CD4-positive, alpha-beta T cell treated with Interferon alpha-2 for 1 hour (primary cell): Measurements from ENCODE around the gene STAT3.
A peak's percentile ranks its signal among the peaks of the same experiment; 100 is the strongest.
"Not testable (repeated sequence)": the region's sequence is repeated elsewhere in the genome, so short reads cannot be mapped to it uniquely, and the experiment has no call there.

Experiments used
- DNase-seq, 2 donors: peaks; one replicate each; pipeline ENCODE4 v3.0.0-alpha.2; 2020 to 2022

The STAT3 gene

DNA sequence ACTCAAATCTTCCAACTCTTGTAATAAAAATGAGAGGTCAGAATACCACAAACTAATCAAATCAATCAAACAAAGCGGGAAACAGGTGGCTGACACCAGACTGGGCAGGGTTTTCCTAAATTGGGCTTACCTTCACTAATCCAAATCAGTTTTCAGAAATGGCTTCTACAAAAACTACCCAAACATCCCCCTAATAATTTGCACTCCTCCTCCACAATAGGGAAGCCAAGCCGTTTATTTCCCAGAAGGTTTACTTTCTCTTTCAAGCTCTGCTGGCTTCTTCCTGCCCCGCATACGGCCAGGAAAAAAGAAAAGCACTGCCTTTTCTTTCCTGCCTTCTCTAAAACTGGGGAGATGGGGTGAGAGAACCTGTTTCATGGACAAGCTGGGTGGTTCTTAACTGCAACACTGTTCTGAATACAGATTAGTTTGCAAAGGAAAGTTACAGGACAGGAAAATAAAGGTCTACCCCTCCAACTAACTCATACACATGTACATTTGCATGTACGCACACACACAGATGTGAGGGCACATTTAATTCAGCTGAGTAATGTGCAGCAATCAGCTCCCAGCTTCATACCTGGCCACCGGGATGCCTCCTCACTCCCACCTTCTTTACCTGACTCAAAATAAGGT lies 9.2 kb downstream of the STAT3 start:
- peak in 1 of 2 donors; percentile 37 for DNase-seq

DNA sequence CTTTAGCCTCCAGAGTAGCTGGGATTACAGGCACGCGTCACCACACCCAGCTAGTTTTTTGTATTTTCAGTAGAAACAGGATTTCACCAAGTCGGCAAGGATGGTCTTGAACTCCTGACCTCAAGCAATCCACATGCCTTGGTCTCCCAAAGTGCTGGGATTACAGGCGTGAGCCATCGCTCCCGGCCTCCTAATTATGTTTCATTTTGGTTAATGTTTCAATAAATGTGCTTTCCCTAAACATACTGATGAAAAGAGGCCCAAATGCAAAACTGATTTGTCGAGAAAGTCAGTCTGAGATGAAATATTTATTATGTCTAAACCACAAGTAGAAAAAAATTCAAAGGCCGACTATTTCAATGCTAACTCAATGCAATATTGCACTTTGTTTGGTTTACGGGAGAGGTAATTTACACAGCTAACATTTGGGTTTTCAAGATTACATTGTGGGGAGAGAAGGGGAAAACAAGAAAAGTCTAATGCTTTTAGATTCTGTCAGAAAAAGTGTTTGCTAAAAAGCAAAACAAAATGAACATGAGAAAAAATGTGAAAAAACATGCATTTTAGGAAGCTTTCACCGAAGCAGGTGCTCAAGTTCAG lies 9.8 kb downstream of the STAT3 start:
- DNase-seq, result no peak

DNA sequence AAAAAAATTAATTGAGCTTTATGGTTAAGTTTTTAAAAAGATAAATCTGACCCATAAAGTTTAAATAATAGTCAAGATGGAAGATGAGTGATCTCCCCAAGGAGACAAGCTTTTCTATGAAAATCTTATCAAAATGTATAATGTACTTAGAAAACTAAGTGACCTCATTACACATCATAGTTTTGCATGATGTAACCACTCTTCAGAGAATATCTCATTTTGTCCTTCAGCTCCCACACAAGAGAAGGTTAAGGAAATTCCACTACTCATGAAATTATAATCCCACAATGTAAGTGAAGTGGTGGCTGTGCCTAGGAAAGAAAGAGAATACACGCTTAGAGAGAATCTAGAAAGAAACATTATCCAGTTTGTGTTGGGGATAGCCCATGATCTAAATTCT lies 14.3 kb downstream of the STAT3 start:
- no peak for DNase-seq

DNA sequence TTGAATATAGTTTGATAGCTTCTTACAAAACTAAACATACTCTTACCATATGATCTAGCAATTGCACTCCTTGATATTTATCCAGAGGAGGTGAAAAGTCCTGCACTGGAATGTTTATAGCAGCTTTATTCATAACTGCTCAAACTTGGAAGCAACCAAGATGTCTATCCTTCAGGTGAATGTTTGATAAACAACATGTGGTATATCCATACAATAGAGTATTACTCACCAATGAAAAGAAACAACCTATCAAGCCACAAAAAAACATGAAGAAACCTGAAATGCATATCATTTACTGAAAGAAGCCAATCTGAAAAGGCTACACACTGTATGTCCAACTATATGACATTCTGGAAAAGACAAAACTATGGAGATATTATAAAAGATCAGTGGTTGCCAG lies 16.1 kb downstream of the STAT3 start:
- DNase-seq, result no peak

DNA sequence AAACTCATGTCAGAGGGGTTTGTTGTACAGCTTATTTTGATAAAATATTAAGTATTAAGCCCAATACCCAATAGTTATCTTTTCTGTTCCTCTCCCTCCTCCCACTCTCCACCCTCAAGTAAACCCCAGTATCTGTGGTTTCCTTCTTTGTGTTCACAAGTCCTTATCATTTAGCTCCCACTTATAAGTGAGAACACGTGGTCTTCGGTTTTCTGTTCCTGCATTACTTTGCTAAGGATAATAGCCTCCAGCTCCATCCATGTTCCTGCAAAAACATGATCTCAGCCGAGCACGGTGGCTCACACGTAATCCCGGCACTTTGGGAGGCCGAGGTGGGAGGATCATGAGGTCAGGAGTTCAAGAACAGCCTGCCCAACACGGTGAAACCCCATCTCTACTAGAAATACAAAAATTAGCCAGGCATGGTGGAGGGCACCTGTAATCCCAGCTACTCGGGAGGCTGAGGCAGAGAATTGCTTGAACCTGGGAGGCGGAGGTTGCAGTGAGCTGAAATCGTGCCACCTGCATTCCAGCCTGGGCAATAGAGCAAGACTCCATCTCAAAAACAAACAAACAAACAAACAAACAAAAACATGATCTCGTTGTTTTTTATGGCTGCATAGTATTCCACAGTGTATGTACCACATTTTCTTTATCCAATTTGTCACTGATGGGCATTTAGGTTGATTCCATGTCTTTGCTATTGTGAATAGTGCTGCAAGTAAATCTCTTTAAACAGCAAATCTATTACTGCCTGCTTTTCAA lies 19.3 kb downstream of the STAT3 start:
- DNase-seq, result not testable (repeated sequence)

DNA sequence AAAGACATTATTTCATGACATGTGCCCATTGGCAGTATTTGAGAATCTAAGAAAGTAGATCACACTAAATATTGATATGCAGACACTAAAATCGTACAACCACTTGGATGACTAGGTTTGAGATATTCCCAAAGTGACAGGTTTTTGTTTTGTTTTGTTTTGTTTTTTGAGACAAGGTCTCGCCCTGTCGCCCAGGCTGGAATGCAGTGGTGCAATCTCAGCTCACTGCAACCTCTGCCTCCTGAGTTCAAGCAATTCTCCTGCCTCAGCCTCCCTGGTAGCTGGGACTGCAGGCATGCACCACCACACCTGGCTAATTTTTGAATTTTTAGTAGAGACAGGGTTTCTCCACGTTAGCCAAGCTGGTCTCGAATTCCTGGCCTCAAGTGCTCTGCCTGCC lies 19.9 kb downstream of the STAT3 start:
- not testable (repeated sequence) for DNase-seq

DNA sequence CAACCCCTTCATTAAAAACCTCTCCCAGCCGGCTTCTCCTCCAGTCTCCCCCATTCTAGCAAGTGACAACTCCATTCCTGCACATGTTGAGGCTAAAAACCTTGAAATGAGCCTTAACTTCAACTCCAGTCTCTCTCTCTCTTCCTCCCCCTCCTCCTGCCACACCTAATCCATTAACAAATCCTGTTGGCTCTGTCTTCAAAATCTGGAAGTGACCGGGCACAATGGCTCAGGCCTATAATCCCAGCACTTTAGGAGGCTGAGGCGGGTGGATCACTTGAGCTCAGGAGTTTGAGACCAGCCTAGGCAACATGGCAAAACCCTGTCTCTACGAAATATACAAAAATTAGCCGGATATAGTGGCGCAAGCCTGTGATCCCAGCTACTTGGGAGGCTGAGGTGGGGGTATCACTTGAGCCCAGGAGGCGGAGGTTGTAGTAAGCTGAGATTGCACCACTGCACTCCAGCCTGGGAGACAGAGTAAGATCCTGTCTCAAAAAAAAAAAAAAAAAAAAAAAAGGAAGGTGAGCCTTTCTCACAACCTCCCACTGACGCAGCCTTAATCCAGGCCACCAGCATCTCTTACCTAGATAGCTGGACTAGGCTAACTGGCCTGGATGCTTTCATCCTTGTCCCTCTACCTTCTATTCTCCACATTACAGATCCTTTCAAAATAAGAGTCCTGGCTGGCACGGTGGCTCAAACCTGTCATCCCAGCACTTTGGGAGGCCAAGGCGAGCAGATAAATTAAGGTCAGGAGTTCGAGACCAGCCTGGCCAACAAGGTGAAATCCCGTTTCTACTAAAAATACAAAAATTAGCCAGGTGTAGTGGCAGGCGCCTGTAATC lies 21.8 kb downstream of the STAT3 start:
- not testable (repeated sequence) for DNase-seq

DNA sequence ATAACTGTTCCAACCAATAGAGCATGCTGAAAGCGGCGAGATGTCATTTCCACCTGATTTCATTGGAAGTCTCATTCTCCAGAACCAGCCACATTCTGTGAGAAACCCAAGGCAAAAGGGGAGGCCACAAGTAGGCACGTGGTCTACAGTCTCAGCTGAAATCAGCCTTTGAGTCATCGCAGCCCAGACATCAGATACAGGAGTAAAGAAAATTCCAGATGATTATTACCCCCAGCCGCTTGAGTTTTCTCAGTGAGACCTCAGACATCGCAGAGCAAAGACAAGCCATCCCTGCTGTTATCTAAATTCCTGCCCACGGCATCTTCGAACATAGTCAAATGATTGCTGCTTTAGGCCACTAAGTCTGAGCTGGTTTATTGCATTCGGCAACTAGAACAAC lies 23.1 kb downstream of the STAT3 start:
- no peak for DNase-seq

DNA sequence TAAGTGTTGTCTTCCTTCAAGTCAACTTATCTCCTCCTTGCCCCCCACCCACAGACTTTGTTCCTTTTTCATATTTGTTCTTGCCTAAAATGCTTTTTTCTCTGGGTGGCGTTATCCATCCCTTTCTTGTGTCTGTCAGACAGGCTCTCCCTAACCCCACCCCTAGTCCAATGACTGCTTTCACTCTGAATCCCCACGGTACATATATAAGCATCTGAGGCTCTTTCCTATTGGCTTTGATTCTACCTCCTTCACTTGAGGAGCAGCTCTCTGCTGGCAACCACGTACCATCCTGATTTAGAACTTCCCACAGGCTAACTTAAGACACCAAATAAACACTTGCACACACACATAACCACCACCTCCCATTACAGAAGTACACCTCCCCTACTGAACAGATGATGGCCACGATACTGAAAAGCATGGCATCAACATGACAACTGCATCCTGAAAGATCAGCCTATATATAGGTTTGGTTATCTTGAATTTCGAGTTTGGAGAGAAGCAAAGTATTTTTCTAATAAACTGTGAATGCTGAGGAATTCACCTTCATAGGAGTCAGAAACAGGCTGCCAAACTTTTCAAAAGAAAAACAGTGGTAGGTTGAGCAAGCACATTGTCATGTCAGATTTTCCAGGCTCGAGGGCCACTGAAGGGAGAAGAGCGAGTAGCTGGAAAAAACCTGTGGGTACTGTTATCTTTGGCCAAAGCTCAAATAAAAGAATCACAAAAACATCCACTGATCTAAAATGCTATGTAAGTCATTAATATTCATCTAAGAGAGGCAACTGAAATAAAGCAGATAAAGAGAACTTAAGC lies 24.3 kb downstream of the STAT3 start:
- DNase-seq, result no peak

DNA sequence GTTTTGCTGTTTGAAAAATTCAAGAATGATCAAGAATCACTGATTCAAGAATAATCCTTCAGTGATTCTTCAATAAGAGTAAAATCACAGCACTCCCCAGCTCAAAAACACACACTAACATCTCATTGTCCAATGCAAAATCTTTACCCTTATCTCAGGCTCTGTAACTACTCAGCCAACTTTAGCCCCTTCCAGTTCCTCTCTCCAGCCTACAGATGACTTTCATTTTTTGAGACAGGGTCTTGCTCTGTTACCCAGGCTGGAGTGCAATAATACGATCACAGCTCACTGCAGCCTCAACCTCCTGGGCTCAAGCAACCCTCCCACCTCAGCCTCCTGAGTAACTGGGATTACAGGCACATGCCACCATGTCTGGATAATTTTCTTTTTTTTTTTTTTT lies 25.0 kb downstream of the STAT3 start:
- no peak for DNase-seq

DNA sequence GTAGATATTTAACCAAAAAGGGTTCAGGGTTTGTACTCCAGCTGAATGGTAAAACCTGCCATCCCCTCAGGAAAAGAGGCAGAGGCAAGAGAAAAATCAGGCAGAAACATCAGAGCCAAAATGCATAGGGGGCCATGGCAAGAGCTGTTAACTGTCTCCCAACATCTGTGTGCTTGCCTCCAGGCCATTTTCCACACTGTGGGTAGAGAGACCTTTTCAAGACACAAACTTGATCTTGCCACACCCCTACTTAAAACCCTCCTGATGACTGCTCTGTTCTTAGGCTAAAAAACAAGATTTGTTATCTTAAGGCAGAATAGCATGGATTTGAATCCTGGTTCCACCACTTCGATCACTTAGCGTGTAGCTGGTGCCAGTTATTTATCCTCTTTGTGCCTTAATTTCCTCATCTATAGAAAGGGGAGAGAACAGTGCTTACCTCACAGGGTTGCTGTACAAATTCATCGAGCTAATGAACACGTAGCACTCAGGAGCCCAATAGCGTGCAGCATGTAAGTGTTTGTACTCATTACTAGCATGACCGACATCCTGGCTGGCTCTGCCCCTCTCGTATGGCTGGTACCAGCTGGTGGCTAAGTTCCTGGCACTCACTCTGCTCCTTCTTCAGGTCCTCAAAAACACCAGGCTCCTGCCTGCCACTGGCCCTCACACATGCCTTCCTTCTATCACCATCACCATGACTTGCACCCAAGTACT lies 25.8 kb downstream of the STAT3 start:
- DNase-seq, result no peak

DNA sequence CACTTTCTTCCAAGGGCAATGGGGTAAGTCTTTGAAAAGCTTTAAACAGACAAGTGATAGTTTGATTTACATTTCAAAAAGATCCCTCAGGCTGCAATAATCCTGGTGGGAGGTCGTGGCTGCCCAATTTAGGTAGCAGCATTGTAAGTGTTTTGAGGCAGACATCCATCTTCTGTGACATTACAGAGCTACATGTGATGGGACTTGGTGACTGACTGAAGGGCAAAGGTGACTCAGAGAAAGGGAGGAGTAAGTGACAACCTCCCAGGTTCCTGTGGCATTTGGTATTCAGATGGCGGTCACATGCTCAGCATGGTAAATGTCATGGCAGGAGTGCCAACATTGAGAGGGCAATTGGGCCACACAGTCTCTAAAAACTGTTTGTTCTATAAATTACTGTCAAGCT lies 26.5 kb downstream of the STAT3 start:
- peak; percentile 15 to 42 for DNase-seq

DNA sequence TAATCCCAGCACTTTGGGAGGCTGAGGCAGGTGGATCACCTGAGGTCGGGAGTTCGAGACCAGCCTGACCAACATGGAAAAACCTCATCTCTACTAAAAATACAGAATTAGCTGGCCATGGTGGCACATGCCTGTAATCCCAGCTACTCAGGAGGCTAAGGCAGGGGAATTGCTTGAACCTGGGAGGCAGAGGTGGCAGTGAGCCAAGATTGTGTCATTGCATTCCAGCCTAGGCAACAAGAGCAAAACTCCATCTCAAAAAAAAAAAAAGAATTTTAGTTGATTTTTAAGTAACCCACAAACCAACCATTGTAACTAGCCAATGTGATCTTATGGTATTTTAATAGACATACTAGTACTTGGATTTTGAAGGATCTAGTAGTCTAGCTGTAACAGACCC lies 27.9 kb downstream of the STAT3 start:
- not testable (repeated sequence) for DNase-seq

DNA sequence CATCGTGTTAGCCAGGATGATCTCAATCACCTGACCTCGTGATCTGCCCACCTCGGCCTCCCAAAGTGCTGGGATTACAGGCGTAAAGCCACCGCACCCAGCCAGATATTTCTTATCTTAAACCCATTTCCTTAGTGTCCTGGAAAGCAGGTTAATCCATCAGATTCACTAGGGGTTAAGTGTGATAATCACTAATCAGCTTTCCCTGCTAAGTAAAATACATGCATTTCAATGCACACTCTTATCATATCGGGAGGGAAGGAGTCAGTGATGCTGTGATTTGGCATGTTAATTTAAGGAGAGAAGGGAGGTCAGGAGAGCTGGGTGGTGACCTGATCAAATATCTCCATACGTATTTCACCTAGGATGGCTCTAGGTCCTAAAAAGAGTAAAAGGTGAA lies 29.1 kb downstream of the STAT3 start:
- DNase-seq, result no peak

DNA sequence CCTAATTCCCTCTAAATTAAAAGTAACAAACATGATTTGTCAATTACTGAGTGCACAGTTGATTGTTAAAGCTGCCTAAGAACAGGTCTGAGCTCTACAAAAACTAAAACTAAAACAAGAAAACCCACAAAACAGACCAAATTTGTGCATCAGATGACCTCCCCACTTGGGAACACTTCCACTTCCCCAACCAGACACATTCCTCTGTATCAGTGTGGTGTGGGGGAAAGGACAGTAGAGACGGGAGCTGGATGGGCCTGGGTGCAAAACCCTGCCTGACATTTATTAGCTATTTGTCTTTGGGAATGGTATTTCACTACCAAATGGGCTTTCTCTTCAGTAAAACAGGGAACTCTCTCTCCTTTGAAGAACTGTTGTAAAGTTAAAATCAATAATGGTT lies 29.8 kb downstream of the STAT3 start:
- DNase-seq, result no peak

DNA sequence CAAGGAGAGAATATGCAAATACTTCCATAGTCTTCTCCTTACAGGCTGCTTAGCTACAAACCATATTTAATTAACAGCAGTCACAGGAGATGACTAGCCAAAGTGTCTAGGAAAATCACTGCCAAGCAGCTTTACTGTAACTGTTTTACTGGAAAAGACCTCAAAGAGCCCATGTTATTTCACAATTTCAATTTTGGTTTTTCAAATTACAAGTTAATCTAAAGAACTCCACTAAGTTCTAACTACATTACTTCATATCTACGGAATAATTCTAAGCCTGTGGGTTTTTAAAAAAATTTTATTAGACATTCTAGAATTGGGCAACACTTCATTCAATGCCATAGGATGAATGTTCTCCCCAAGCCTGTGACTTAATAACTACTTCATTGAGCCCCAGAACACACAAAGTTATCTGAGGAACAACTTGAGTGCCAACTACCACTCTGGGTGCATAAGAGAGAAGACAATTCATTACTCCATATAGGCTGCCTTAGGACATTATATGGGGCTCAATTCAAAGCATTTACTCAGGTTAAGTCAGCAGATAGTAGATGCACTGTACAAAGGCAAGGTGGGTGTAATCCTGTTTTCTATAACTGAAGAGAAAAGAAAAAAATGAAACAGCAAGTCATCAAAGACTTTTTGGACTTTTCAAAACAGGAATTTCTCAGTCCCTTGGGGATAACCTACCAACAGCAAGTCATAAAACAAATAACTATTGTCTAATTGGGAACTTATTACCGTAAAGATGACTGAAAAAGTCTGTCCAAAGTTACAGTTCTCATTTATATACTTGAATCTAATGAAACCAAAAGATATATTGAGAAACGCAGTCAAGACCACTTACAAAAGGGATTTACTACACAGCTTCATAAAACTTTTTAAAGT lies 33.0 kb downstream of the STAT3 start:
- no peak for DNase-seq

DNA sequence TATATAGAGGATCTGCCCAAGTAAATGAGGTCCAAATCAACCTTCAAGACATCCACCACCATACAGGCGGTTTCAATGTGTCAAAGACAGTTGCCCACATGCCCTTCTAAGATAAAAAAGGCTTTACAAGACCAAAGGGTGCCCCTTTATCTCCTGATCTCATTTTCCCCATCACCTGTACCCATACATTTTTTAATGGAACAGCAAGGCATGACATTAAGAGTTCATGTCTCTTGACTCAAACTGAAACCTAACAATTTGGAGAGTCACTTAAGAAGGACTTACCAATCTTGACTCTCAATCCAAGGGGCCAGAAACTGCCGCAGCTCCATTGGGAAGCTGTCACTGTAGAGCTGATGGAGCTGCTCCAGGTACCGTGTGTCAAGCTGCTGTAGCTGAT lies 40.1 kb downstream of the STAT3 start:
- no peak for DNase-seq

DNA sequence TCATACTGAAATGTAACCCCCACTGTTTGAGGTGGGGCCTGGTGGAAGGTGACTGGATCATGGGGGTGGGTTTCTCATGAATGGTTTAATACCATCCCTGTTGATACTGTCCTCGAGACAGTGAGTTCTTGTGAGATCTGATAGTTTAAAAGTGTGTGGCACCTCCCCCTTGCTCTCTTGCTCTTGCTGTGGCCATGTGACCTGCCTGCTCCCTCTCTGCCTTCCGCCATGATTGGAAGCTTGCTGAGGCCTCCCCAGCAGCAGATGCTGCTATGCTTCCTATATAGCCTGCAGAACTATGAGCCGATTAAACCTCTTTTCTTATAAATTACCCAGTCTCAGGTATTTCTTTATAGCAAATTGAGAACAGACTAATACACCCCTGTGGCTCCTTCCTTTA lies 40.6 kb downstream of the STAT3 start:
- DNase-seq, result no peak

DNA sequence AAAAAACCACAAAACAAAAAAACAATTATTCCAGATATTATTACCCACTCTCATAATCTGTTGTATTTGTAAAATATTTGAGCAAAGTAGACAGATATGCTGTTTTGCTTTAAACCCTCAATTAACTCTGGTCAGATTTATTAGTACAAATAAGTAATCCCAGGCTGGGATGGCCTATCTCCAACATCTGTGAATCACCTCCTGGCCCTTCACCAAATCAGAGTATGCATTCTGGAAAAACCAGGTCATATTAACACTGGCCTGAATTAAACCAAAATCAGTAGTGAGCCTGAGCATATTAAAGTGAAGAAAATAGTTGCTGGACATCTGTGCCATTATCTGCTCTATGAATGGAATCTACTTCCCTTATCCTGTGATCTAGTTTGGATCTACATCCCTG lies 41.0 kb downstream of the STAT3 start:
- DNase-seq, result no peak

DNA sequence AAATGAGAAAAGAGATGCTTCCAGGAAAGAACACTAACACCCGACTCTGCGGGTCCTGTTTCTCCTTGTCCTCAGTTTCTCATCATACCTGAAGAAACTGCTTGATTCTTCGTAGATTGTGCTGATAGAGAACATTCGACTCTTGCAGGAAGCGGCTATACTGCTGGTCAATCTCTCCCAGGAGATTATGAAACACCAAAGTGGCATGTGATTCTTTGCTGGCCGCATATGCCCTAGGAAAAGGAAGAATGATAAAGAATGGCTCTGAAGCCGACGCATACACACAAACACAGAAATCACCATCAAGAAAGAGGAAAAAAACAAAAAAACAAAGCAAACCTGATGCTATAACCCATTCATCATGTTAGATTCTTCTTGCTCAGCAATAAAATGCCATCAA lies 41.8 kb downstream of the STAT3 start:
- no peak for DNase-seq
